Endothelial cell of umbilical vein (primary cell): ENCODE measurements around the gene IL16. TPM values are rescaled to one million over a fixed set of nuclear protein-coding genes. Genes with fewer than 3 reads are reported as not detected.
A peak's percentile ranks its signal among the peaks of the same experiment; 100 is the strongest.

ENCODE experiments used
- BruUV-seq: library from RNA; stranded (reverse); fragments of 400-500 nt; replicated peaks from 2 replicates; lab custom pipeline; 2021; lab: Mats Ljungman, UMichigan
- CTCF ChIA-PET: fragments of 300-600, 350-600 bp; sonication (Branson Sonifier 250); formaldehyde crosslinking; loops from one replicate; lab custom pipeline; 2021; ENCODE audit warnings: antibody characterized with exemption, inconsistent platforms; lab: Charles Lee
- POLR2A ChIA-PET: fragments of 300-600, 350-600 bp; sonication (Branson Sonifier 250); formaldehyde crosslinking; loops from one replicate; lab custom pipeline; 2021; ENCODE audit warnings: antibody characterized with exemption, inconsistent platforms; lab: Charles Lee
- DNase-seq: peaks from one replicate; pipeline ENCODE4 v3.0.0-alpha.2; 2011; ENCODE audit warnings: low read depth, low spot score
- FAIRE-seq: peaks from 2 replicates; lab custom pipeline; 2011; peaks lifted over from hg19 to GRCh38; lab: Jason Lieb, UNC
- H2AFZ ChIP-seq: 2 replicates; pipeline ENCODE4 v1.6.0; 2012; ENCODE audit warnings: low read depth, low read length, control low read depth, inconsistent platforms
- H3K27ac ChIP-seq: 2 replicates; pipeline ENCODE4 v1.5.1; 2011; ENCODE audit warnings: low read depth, mild to moderate bottlenecking, control low read depth, low read length, moderate library complexity; ENCODE audit not compliant: insufficient read depth
- H3K27me3 ChIP-seq, 2 experiments: 2 replicates each; pipeline versions ENCODE4 v1.6.0 to v1.6.1; 2011; ENCODE audit warnings: low read length in 2 of 2, mixed read lengths in 1 of 2; ENCODE audit not compliant: control insufficient read depth in 2 of 2, insufficient read depth in 2 of 2
- H3K36me3 ChIP-seq, 2 experiments: 2 replicates in 1 of 2; 3 replicates in 1 of 2; pipeline ENCODE4 v1.5.1; 2011; ENCODE audit warnings: low read length in 2 of 2, mild to moderate bottlenecking in 1 of 2, moderate library complexity in 1 of 2; ENCODE audit not compliant: control insufficient read depth in 2 of 2, insufficient read depth in 2 of 2; ENCODE audit errors: extremely low read depth in 1 of 2
- H3K4me1 ChIP-seq: 3 replicates; pipeline ENCODE4 v1.5.1; 2011; ENCODE audit warnings: mild to moderate bottlenecking, low read length; ENCODE audit not compliant: control insufficient read depth, insufficient read depth; ENCODE audit errors: extremely low read depth
- H3K4me2 ChIP-seq: 2 replicates; pipeline ENCODE4 v1.6.1; 2011; ENCODE audit warnings: low read length, control low read depth, mixed read lengths; ENCODE audit not compliant: insufficient read depth
- H3K4me3 ChIP-seq, 3 experiments: fragments of 200-600 bp in 1 of 3; sonication (generic), shearing (Covaris generic) in 1 of 3; replicated peaks in 1 of 3; 2 replicates each; pipeline ENCODE4 v1.5.1; 2011 to 2016; ENCODE audit warnings: control low read depth in 3 of 3, low read length in 3 of 3, mild to moderate bottlenecking in 2 of 3, inconsistent platforms in 1 of 3, low read depth in 1 of 3, moderate library complexity in 1 of 3; ENCODE audit not compliant: insufficient read depth in 1 of 3
- H3K79me2 ChIP-seq: 2 replicates; pipeline ENCODE4 v1.6.0; 2012; ENCODE audit warnings: low read length, inconsistent platforms; ENCODE audit not compliant: control insufficient read depth, insufficient read depth
- H3K9ac ChIP-seq: replicated peaks from 2 replicates; pipeline ENCODE3; 2011; ENCODE audit warnings: low read length, control low read depth; ENCODE audit not compliant: insufficient read depth; ENCODE audit errors: extremely low read depth
- H3K9me1 ChIP-seq: replicated peaks from 3 replicates; pipeline ENCODE4 v1.6.0; 2011; ENCODE audit warnings: mild to moderate bottlenecking, low read length; ENCODE audit not compliant: control insufficient read depth, insufficient read depth; ENCODE audit errors: extremely low read depth
- H3K9me3 ChIP-seq: replicated peaks from 2 replicates; pipeline ENCODE4 v1.5.1; 2012; ENCODE audit warnings: low read length, inconsistent platforms; ENCODE audit not compliant: control insufficient read depth, insufficient read depth
- H4K20me1 ChIP-seq: replicated peaks from 2 replicates; pipeline ENCODE3; 2011; ENCODE audit warnings: mild to moderate bottlenecking, low read length; ENCODE audit not compliant: control insufficient read depth, insufficient read depth; ENCODE audit errors: extremely low read depth
- CTCF ChIP-seq, 2 donors: IDR thresholded peaks; 1 replicate in 1 of 2; 2 replicates in 1 of 2; pipeline ENCODE4 v1.5.1; 2011; ENCODE audit warnings: low read length in 2 of 2, mild to moderate bottlenecking in 2 of 2, moderate library complexity in 2 of 2, control low read depth in 1 of 2, inconsistent platforms in 1 of 2, low read depth in 1 of 2; ENCODE audit not compliant: insufficient read depth in 1 of 2; ENCODE audit errors: extremely low read depth in 1 of 2
- EZH2 ChIP-seq: IDR thresholded peaks from 2 replicates; pipeline ENCODE4 v1.6.1; 2012; ENCODE audit warnings: borderline replicate concordance, low read depth, mild to moderate bottlenecking, moderate library complexity, low read length, inconsistent platforms; ENCODE audit not compliant: severe bottlenecking
- FOS ChIP-seq: IDR thresholded peaks from 2 replicates; pipeline ENCODE4 v1.6.1; 2011; ENCODE audit warnings: mild to moderate bottlenecking, low read length, moderate library complexity, borderline replicate concordance; ENCODE audit not compliant: insufficient read depth
- GATA2 ChIP-seq: IDR thresholded peaks from 2 replicates; pipeline ENCODE4 v1.7.0; 2011; ENCODE audit warnings: low read depth, mild to moderate bottlenecking, moderate library complexity, mixed read lengths, low read length; ENCODE audit not compliant: insufficient read length, insufficient read depth
- JUN ChIP-seq: IDR thresholded peaks from 2 replicates; pipeline ENCODE4 v1.6.1; 2011; ENCODE audit warnings: borderline replicate concordance, low read depth; ENCODE audit not compliant: insufficient read length, insufficient read depth
- MAX ChIP-seq: IDR thresholded peaks from 2 replicates; pipeline ENCODE4 v1.6.1; 2011; ENCODE audit not compliant: insufficient read depth, insufficient read length
- MYC ChIP-seq: IDR thresholded peaks from one replicate; pipeline ENCODE4 v1.6.1; 2011; ENCODE audit warnings: mild to moderate bottlenecking, low read depth, low read length
- POLR2A ChIP-seq: IDR thresholded peaks from 2 replicates; pipeline ENCODE4 v1.6.1; 2012; ENCODE audit warnings: low read depth, mild to moderate bottlenecking, control low read depth, low read length
- POLR2AphosphoS5 ChIP-seq: IDR thresholded peaks from 2 replicates; pipeline ENCODE4 v1.6.1; 2012; ENCODE audit warnings: low read depth, mild to moderate bottlenecking, control low read depth, low read length, moderate library complexity; ENCODE audit not compliant: insufficient read depth
- dilution Hi-C: fragments of 300-500 bp; cut with MboI; formaldehyde crosslinking; loops from one replicate; pipeline ENCODE4 v1.15.0; 2019; ENCODE audit warnings: low sequenced_read_pairs; ENCODE audit not compliant: extremely low pct_ligation_motif_present
- intact Hi-C: fragments of 100-400 bp; cut with micrococcal nuclease; formaldehyde crosslinking; loops from one replicate; pipeline ENCODE4 v1.10.0; 2022
- polyA plus RNA-seq, 4 experiments: library from polyadenylated mRNA; depleted of rRNA in 3 of 4; stranded (reverse) in 3 of 4; unstranded in 1 of 4; fragments of >200 nt; gene quantifications; 2 replicates each; pipeline versions ENCODE4 v1.2.1 to v1.2.3, GENCODE V29; 2011 to 2012; ENCODE audit warnings: missing spikeins in 1 of 4
- total RNA-seq: library from RNA; stranded (reverse); gene quantifications from 2 replicates; pipeline ENCODE4 v1.2.3, GENCODE V29; 2021

IL16 gene
- total and polyA plus RNA-seq, 2 donors (not counting 3 experiments of a cell fraction or from before 2014, with no cell fraction given), result 0.29 to 2.1 TPM

DNA sequence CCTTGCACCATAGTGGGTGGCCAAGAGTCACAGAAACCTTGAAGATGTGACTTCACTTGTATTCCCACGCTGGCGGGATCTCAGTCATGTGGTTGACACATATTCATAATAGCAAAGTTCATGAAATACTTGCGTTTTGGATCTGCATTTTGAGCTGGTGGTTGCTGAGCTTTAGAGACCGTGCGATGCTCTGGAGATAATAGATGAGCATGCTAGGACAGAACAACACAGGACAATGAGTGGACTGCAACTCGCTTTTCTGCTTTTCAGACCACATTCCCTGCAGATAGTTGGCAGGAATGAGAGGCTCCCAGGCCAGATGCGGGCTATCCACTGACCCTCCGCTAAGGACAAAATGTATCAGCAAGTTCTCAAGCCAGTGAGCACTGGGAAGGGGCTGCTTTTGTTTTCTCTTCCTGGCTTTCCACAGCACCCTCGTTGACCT, 141.1 kb downstream of the IL16 start:
- Histone ChIP-seq H4K20me1 (no peaks in the 10 kb centered on the region), H3K4me1 (peaks cover 4% of the 10 kb centered on the region), H3K9me1 (no peaks in the 10 kb centered on the region), H2AFZ (no peak overlapping the region), H3K4me2 (no peak overlapping the region), H3K9ac (no peak overlapping the region), H3K79me2 (no peaks in the 10 kb centered on the region), H3K27me3 (peaks cover 3 to 6% of the 10 kb centered on the region in 2 experiments), H3K27ac (no peak overlapping the region), H3K36me3 (no peaks in the 10 kb centered on the region), H3K9me3 (no peaks in the 10 kb centered on the region), H3K4me3 (no peak overlapping the region)
- no TSS peak for BruUV-seq
- no peak for DNase-seq
- ChIA-PET POLR2A (no interaction called here), CTCF (interaction anchor here (1.1 to 2.5 kb wide), 2 partner anchors 11 to 71 kb away, joined by 4 to 10 read pairs; no protein-coding TSS in a partner anchor)
- intact Hi-C loops (no loop called here), dilution Hi-C loops (no loop called here)
- FAIRE-seq, result no peak
- TF ChIP-seq JUN, result no peak

- peak; percentile 86 for DNase-seq
- Histone ChIP-seq H3K27ac (no peak overlapping the region), H4K20me1 (no peaks in the 10 kb centered on the region), H2AFZ (no peak overlapping the region), H3K9me1 (no peaks in the 10 kb centered on the region), H3K27me3 (peaks cover 3 to 6% of the 10 kb centered on the region in 2 experiments), H3K79me2 (no peaks in the 10 kb centered on the region), H3K36me3 (no peaks in the 10 kb centered on the region), H3K9me3 (no peaks in the 10 kb centered on the region), H3K4me1 (peaks cover 4% of the 10 kb centered on the region), H3K4me2 (peak overlapping the region; percentile 8), H3K9ac (no peak overlapping the region), H3K4me3 (no peak overlapping the region)
- no peak for FAIRE-seq
- TF ChIP-seq GATA2 (no peak), MAX (no peak), EZH2 (no peak), POLR2AphosphoS5 (no peak), CTCF (IDR thresholded peaks at IDR 0.05; ENCODE audit: extremely low read depth in 1 of 2, insufficient read depth in 1 of 2, low read depth in 1 of 2, low read length in 2 of 2) (no peak), JUN (no peak), FOS (no peak), POLR2A (no peak), MYC (no peak)
- intact Hi-C loops, result no loop called here
- ChIA-PET CTCF (interaction anchor here (0.6 to 2.5 kb wide), 4 partner anchors 10 to 587 kb away, joined by 4 to 10 read pairs (median 4); no protein-coding TSS in a partner anchor), POLR2A (no interaction called here)
- no TSS peak for BruUV-seq
- dilution Hi-C loops, result no loop called here
Observed at GRCh38 chr15:81338170-81339007, 141.7 kb downstream of the IL16 start.
